SK-MEL-5 (cell line): Measurements from ENCODE around the gene RASAL2. TPM values are rescaled to one million over a fixed set of nuclear protein-coding genes. Genes with fewer than 3 reads are reported as not detected.
"Not testable (repeated sequence)": the region's sequence is repeated elsewhere in the genome, so short reads cannot be mapped to it uniquely, and the experiment has no call there.

Source experiments
- DNase-seq: peaks from one replicate; pipeline ENCODE4 v3.0.0-alpha.2; 2016; ENCODE audit warnings: low read depth, low spot score
- in situ Hi-C: cut with HindIII; loops from 2 replicates; pipeline ENCODE4 v1.10.0; 2016; ENCODE audit warnings: low sequenced_read_pairs, high pct_unique_total_duplicates, low pct_unique_long_range_greater_than_20kb
- total RNA-seq: library from RNA; depleted of rRNA; stranded (reverse); fragments of >200 nt; shearing (Covaris generic); gene quantifications from 2 replicates; pipeline ENCODE4 v1.2.3, GENCODE V29; 2014

Gene RASAL2
- total RNA-seq, 1 experiment from 2014 or later: 10.2 TPM

DNA sequence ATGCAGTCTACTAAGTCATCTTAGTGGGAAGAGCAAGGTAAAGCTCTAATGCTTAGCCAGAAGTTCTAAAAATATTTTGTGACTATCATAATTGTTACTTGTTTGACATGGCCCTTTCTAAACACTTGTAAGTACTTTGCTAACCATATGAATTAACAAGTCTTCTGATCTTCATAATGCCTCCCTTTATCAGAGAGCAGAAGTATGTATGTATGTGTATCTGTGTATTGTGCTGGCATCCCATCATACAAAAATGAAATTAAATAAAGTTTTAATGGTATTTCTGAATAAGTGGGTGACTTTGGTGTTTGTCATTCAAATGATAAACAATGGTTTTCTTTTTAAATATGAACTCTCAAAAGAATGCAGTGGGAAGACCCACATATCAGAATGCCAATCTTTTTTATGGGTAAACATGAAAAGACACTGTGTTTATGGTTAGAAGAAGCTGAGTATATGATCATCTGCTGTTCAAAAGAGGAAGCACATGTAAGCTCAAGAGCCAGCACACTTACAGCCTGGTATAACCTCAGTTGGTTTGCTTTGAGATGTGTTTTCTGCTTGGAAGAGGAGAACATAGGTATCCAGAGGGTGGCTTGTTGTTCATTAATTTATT lies 243.3 kb downstream of the RASAL2 start:
- in situ Hi-C loops: no loop called here
- DNase-seq: peak; percentile 73

DNA sequence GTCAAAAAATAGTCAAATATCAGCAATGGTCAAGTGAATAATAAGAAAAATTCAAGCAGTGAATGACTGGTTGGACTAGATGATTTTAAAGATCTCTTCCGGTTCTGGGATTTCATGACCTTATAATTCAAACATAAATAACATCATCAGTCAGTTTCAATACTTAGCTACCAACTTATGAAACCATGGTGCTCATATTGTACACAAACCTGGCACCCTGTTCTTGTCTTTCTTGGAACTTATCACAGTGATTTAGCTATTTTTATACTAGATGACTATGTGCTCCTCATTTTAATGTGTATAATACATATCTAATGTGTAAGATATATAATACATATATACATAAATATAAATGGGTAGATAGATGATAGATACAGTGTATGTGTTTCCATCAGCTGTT lies 245.9 kb downstream of the RASAL2 start:
- in situ Hi-C loops: no loop called here
- DNase-seq: no peak

- in situ Hi-C loops: no loop called here
- peak; percentile 41 for DNase-seq
Measured at GRCh38 chr1:178341261-178341956, 247.5 kb downstream of the RASAL2 start.

GRCh38 chr1:178342745-178343144 lies 248.8 kb downstream of the RASAL2 start:
- no peak for DNase-seq
- in situ Hi-C loops: no loop called here

DNA sequence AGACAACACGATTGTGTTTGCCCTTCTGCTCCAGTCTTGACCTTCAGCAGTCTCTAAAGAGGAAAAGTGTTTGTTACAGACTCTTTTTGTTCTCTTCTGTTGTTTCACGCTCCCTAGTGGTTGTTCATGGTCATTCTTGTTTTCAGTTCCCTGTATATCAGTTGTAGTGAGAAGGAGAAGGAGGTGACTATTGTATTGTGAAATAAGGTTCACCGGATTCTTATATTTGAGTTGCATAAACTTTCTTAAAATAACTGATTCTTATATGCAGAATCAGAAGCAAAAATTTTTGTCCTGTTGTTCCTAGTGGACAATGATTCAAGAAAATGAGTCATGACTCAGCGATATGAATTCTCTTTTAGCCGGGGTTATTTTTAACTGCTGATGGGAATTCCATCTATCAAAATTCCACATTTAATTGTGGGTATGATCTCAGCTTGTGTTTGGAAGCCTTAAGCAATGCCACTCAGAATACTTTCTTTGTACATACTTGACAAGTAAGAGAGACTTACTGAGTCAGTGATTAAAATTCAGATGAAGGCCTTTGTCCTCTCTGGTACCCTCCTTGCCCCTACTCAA lies 250.7 kb downstream of the RASAL2 start:
- DNase-seq: peak; percentile 88
- in situ Hi-C loops: no loop called here

- in situ Hi-C loops: no loop called here
Measured at GRCh38 chr1:178345238-178345637, 251.3 kb downstream of the RASAL2 start.

GRCh38 chr1:178345807-178346206 lies 251.9 kb downstream of the RASAL2 start:
- no peak for DNase-seq
- in situ Hi-C loops: no loop called here

More at GRCh38 chr1:178345238-178345637, 251.3 kb downstream of the RASAL2 start:
- DNase-seq: no peak

- DNase-seq: no peak
- in situ Hi-C loops: no loop called here
Measured at GRCh38 chr1:178349801-178350200, 255.9 kb downstream of the RASAL2 start.

DNA sequence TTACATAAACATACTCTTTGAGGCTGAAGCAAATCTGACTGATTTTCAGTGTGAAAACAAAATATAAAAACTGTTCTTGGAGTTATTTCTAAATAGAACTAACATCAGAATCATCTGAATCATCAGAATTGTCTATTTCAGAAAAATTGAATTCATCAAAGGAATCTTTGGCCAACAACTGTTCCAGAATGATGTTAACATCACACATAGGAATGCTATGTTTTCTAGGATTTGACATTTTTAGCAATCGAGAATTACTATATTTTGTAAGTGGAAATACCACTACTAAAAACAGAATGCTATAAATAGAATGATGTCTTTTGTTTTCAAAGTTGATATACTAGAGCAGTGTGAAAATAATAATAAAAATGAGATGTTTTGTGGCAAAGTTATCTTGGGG lies 258.0 kb downstream of the RASAL2 start:
- in situ Hi-C loops, DNase-seq: not testable (repeated sequence)

DNA sequence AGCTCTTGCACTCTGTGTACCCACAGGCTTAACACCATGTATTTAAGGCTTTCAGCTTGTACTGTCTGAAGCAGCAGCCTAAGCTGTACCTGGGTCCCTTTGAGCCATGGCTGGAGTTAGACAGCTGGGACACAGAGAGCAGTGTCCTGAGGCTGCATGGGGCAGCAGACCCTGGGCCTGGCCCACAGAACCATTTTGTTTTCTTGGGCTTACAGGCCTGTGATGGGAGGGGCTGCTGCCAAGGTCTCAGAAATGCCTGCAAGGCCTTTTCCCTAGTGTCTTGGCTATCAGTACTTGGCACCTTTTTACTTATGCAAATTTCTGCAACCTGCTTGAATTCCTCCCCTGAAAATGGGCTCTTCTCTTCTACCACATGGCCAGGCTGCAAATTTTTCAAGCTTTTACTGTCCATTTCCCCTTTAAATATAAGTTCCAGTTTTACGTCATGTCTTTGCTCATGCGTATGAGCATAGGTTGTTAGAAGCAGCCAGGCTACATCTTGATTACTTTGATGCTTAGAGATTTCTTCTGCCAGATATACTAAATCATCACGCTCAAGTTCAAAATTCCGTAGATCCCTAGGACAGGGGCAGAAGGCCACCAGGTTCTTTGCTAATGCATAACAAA lies 259.0 kb downstream of the RASAL2 start:
- DNase-seq: no peak
- in situ Hi-C loops: no loop called here

- no peak for DNase-seq
- in situ Hi-C loops: no loop called here
Measured at GRCh38 chr1:178353524-178353923, 259.6 kb downstream of the RASAL2 start.

DNA sequence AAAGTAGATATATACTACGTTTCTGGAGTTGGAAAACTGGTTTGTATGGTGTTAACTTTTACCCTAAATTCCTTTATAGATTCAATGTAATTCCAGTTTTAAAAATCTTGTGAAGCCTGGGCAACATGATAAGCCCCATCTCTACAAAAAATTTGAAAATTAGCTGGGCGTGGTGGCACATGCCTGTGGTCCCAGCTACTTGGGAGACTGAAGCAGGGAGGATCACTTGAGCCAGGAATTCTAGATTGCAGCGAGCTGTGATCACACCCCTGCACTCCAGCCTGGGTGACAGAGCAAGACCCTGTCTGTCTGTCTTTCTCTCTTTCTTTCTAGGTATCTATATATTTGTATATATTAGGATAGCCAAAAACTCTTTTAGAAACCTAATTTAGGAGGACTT lies 260.9 kb downstream of the RASAL2 start:
- no peak for DNase-seq
- in situ Hi-C loops: no loop called here

DNA sequence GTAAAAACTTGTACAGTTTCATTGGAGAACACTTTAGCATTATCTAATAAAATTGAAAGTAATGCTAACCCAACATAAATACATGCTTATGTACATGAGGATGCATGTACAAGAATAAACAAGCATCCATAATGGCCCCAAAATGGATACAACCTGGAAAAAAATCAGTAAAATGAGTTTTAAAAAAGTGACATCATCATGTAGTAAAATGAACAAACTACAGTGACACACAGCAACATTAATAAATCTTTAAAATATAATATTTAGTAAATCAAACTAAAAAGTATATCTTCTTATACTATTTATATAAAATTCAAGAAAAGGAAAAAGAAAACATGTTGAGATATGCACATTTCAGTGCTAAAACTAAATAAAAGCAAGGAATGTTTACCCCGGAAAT lies 262.4 kb downstream of the RASAL2 start:
- in situ Hi-C loops: no loop called here
- DNase-seq: no peak

GRCh38 chr1:178358456-178358855 lies 264.6 kb downstream of the RASAL2 start:
- no peak for DNase-seq
- in situ Hi-C loops: no loop called here

GRCh38 chr1:178360421-178360820 lies 266.5 kb downstream of the RASAL2 start:
- in situ Hi-C loops: no loop called here
- no peak for DNase-seq

GRCh38 chr1:178361847-178362246 lies 267.9 kb downstream of the RASAL2 start:
- in situ Hi-C loops: no loop called here
- DNase-seq: peak; percentile 24

- in situ Hi-C loops: no loop called here
- DNase-seq: no peak
Measured at GRCh38 chr1:178362747-178363146, 268.8 kb downstream of the RASAL2 start.

- in situ Hi-C loops: no loop called here
- DNase-seq: no peak
Measured at GRCh38 chr1:178364782-178365181, 270.9 kb downstream of the RASAL2 start.

- no peak for DNase-seq
- in situ Hi-C loops: no loop called here
Measured at GRCh38 chr1:178367151-178367550, 273.2 kb downstream of the RASAL2 start.
